ENCODE measurements around the gene ANKRD28. TPM values are rescaled to one million over a fixed set of nuclear protein-coding genes. Genes with fewer than 3 reads are reported as not detected.
A peak's percentile ranks its signal among the peaks of the same experiment; 100 is the strongest.

The ANKRD28 gene
- total RNA-seq, 6 experiments from 2014 or later: 16.4 to 32.2 (median 25.7) TPM

DNA sequence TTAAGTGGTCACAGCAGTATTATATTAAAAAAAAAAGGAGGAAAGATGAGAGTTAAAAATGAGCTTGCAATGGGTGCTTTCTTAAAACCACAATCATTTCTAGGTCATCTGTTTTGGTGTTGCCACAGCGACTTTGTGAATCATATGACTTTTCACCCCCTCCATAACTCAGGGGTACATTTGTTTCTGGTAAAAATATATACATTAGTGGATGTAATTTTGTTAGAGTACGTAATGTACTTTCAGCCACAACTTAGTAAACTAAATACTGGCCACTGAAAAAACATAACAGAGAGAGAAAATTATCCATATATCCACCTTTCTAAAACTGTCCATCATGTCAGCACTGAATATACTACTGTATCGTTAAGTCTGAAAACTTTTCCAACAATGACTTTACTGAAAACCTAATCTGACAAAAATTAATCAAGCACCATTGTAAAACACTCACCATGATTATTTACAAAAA lies 3.4 kb downstream of the ANKRD28 start:
- WGBS (ENCODE audit: insufficient coverage, low coverage, low lambda C conversion rate, missing lambda C conversion rate): 61% methylated on average over 3 of the region's 3 CpGs
- Histone ChIP-seq H3K9me3 (no peaks in the 10 kb centered on the region), H3K27ac (no peak overlapping the region), H3K4me1 (peaks cover 0 to 43% (median 15%) of the 10 kb centered on the region in 4 donors), H3K36me3 (no peaks in the 10 kb centered on the region), H3K4me3 (no peak overlapping the region), H3K27me3 (no peaks in the 10 kb centered on the region)
- DNase-seq: no peak
- intact Hi-C loops (cut with DNase I): no loop called here
- TF ChIP-seq POLR2A (IDR thresholded peaks at IDR 0.05) (no peak), CTCF (IDR thresholded peaks at IDR 0.05) (no peak)
- no peak for ATAC-seq

GRCh38 chr3:15791525-15791924 lies 6.3 kb downstream of the ANKRD28 start:
- peak overlapping the region in 2 of 3 donors; percentile 20 to 43 for H3K27ac ChIP-seq
- H3K4me1 ChIP-seq: peaks cover 0 to 41% (median 10%) of the 10 kb centered on the region in 4 donors
- DNase-seq: no peak
- no peaks in the 10 kb centered on the region for H3K36me3 ChIP-seq
- no peaks in the 10 kb centered on the region for H3K9me3 ChIP-seq
- no peak for TF ChIP-seq CTCF (IDR thresholded peaks at IDR 0.05)
- H3K27me3 ChIP-seq: no peaks in the 10 kb centered on the region
- peak; percentile 31 to 69 (median 57) for ATAC-seq
- 24% methylated on average over 1 of the region's 1 CpG for WGBS (ENCODE audit: insufficient coverage, low coverage, low lambda C conversion rate, missing lambda C conversion rate)
- intact Hi-C loops (cut with DNase I): no loop called here
- no peak overlapping the region for H3K4me3 ChIP-seq

- TF ChIP-seq CTCF (IDR thresholded peaks at IDR 0.05) (no peak), POLR2A (IDR thresholded peaks at IDR 0.05) (no peak)
- no peak for DNase-seq
- no peaks in the 10 kb centered on the region for H3K9me3 ChIP-seq
- H3K27me3 ChIP-seq: no peaks in the 10 kb centered on the region
- H3K4me3 ChIP-seq: no peak overlapping the region
- H3K27ac ChIP-seq: no peak overlapping the region
- H3K4me1 ChIP-seq: peaks cover 0 to 36% (median 10%) of the 10 kb centered on the region in 4 donors
- ATAC-seq: no peak
- H3K36me3 ChIP-seq: no peaks in the 10 kb centered on the region
- intact Hi-C loops (cut with DNase I): no loop called here
- WGBS (ENCODE audit: insufficient coverage, low coverage, low lambda C conversion rate, missing lambda C conversion rate): 86% methylated on average over 1 of the region's 1 CpG
These were observed 9.8 kb downstream of the ANKRD28 start for GRCh38 chr3:15787941-15788340.

- Histone ChIP-seq H3K4me1 (peaks cover 0 to 40% (median 9%) of the 10 kb centered on the region in 4 donors), H3K36me3 (no peaks in the 10 kb centered on the region), H3K4me3 (no peak overlapping the region), H3K27me3 (no peaks in the 10 kb centered on the region), H3K9me3 (no peaks in the 10 kb centered on the region), H3K27ac (no peak overlapping the region)
- DNase-seq (no peak), ATAC-seq (no peak)
- WGBS (ENCODE audit: insufficient coverage, low coverage, low lambda C conversion rate, missing lambda C conversion rate): 95% methylated on average over 1 of the region's 1 CpG
- TF ChIP-seq CTCF (IDR thresholded peaks at IDR 0.05) (no peak), POLR2A (IDR thresholded peaks at IDR 0.05) (no peak)
- intact Hi-C loops (cut with DNase I): no loop called here
These were observed 10.3 kb downstream of the ANKRD28 start for GRCh38 chr3:15787526-15787925.
